HG02970 (cell line): ENCODE results near the gene TOR4A.

Experiments
- ATAC-seq: cut with Tn5 transposase; IDR thresholded peaks from one replicate; pipeline ENCODE4 v1.9.1; 2021; ENCODE audit warnings: mild to moderate bottlenecking, moderate library complexity, moderate number of reproducible peaks; ENCODE audit not compliant: unreplicated experiment, low FRiP score

The TOR4A gene

GRCh38 chr9:137269231-137269772, 8.2 kb upstream of the TOR4A start:
- no peak for ATAC-seq

GRCh38 chr9:137270929-137271695, 6.4 kb upstream of the TOR4A start:
- ATAC-seq, result no peak

GRCh38 chr9:137271696-137272076, 5.8 kb upstream of the TOR4A start:
- ATAC-seq, result no peak

- no peak for ATAC-seq
These were observed 5.1 kb upstream of the TOR4A start for GRCh38 chr9:137272241-137273094.

DNA sequence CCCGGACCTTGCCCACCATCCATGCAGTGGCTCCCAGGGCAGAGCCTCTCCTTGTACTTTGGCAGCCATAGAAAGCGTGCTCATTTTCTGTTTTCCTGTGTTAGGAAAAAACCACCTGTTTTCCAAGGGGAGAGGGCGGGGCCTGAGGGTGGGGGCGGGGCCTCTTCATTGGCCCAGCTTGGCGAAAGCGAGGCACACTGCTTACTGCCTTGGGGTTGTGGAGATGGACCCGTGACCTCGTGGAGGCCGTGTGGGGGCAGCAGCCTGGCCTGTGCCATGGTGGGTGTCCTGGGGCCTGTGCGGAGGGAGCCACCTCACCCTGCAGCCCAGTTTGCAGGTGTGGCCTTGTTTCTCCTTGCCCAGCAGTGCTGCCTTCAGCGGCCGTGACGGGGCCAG, 4.4 kb upstream of the TOR4A start:
- ATAC-seq, result no peak

DNA sequence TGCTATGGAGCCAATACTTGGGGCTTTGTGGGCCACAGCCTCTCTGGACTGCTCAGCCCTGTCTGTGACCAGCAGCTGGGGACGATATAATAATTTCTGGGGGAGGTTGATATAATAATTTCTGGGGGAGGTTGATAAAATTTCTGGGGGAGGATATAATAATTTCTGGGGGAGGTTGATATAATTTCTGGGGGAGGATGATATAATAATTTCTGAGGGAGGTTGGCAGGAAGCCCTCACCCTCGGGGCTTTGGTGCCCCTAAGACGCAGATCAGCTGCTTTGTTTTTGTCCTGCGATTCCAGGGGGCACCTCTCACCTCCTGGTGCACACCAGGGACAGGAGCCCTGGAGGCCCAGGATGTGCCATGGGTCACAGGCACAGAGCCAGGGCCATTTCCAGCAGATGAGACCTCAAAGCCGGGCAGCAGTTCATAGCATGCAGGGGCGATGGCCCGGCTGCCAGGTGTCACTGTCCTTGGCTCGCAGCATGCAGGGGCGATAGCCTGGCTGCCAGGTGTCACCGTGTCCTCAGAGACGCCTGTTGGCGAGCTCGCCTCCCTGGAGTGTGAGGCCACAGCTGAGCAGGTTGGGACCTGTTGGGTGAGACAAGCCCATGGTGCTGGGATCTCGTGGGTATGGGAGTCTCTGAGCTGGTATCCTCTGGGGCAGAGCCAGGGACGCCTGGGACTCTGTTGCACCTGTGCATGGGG, 3.8 kb upstream of the TOR4A start:
- no peak for ATAC-seq

DNA sequence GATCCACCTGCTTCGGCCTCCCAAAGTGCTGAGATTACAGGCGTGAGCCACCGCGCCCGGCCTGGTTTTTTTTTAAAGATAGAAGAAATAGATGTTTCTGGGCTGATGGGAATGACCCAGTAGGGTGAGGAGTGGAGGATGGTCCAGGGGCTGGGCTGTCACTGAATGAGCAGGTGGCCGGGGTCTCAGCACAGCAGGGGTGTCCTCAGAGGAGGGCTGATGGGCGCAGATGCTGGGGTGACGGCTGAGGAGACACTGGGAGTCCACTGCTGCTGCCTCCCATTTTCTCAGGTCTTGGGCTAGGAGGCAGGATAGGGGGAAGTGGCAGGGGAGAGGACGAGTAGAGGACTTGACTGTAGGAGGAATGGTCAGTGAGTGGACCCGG, 2.3 kb upstream of the TOR4A start:
- no peak for ATAC-seq

DNA sequence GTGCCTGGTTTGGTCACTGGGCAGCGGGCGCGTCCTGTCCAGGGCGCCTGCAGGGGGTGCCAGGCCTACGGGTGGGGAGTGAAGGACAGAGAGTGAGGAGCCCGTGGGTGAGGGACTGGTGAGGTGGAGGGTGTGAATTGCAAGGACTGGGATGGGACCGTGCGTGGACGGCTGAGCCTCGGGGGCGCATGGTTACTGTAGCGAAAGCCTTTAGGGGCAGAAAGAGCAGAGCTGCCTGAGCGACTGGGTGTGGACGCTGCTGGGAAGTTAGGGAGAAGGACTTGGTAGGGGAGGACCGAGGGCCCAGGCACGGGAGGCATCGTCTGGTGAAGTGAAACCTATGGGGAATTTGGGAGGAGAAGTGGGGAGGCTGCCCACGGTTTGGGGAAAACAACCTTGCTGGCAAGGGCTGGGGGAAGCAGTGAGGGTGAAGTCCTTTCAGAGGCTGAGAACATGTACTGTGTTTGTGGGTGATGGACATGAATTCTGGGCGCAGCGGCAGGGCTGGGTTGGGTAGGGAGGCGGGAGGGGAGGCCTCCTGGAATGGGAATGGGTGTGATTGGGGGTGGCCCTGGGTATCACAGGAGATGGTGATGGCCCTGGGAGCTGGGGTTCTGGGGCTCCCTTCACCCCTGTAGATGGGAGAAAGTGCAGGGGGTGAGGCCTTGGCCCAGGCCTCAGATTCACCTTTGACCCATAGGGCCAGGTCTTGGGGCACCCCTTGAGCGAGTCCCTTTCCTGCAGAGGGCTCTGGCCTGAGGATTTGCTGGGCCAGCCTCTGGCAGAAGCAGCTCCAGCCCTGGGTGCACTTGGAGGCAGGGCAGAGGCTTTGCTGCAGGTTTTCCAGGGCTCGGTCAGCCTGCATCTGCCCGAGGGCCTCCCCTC, 1.7 kb upstream of the TOR4A start:
- no peak for ATAC-seq

DNA sequence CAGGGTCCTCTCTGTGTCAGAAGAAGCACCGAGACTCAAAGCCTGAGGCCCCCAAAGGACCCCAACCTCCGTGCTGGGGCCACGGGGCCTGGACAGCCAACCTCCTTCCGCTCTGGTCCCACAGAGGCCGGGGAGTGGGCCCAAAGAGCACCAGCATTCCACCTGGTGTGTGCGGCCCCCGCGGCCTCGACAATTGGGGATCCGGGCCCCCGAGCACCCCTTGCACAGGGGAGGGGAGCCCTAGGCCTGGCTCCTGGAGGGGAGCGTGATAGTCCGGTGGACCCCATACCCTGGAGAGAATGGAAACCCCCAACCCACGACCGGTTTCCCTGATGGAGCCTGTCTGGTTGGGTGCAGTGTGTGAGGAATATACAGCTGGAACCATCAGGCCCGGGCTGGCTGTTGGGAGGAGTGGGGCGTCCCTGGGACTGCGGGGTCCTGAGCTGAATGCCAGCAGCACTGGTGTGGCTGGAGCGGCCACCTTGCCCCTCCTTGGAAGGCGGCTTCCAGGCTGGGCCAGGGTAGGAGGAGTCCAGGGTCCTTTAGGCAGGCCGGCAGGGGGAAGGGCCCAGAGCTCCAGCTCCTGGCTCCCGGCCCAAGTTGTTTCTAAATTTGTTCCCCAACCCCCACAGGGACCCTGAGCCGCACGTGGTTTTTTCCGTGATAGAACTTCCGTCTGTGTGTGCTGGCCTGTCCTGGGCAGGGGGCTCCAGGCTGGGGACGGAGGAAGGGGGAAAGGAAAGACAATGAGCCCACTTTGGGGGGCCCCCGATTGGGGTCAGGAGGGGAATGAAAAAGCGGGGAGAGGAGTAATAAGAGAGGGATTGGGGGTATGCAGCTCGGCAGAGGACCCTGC, 825 bp upstream of the TOR4A start:
- no peak for ATAC-seq

GRCh38 chr9:137278061-137278701, 655 bp downstream of the TOR4A start:
- no peak for ATAC-seq

- ATAC-seq, result no peak
These were observed 1.5 kb downstream of the TOR4A start for GRCh38 chr9:137278721-137279711.

GRCh38 chr9:137279741-137280473, 2.4 kb downstream of the TOR4A start:
- ATAC-seq, result no peak

GRCh38 chr9:137280474-137281344, 3.2 kb downstream of the TOR4A start:
- ATAC-seq, result no peak

DNA sequence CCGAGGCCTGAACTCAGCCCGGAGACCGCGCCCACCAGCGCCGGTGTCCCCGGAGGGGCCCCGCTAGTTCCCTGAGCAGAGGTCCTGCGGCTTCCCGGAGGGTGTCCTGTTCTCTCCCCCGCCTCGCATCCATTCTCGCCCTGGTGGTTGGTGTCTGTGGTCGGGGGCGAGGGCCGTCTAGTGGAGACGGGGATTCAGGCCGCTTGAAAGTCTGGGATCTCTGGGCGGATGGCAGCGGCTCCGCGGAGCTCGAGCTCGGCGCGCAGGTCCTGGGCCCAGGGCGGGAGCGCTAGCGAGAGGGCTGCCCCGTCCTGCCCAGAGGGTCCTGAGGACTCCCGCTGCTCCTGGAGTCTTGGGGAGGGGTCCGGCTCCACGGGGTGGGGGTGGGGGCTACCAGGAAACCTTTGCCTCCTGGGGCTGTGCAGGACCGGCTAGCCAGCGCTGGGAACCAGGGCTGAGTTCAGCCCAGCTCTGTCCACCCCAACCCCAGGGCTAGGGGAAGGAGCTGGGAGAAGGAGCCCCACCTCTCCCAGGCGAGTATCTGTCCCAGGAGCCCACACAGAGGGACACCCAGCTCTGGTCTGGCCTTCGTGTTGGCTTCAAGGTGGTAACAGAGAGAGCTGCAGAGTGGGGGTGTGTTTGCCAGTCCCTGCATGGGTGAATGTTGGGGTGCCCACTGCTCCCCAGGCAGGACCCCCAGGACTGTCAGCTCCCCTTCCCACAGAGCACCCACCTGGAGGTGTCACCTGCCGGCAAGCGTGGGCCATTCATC, 4.0 kb downstream of the TOR4A start:
- ATAC-seq, result no peak

GRCh38 chr9:137286975-137287383, 9.5 kb downstream of the TOR4A start:
- no peak for ATAC-seq
